ENCODE measurements around the gene KLF6. TPM values are rescaled to one million over a fixed set of nuclear protein-coding genes. Genes with fewer than 3 reads are reported as not detected.

Gene KLF6
- total RNA-seq, 1 donor from 2014 or later = 88.6 TPM

- Mint-ChIP-seq H3K4me1 (ENCODE audit: low read depth, unreplicated experiment) (no peaks in the 10 kb centered on the region), H3K27me3 (ENCODE audit: unreplicated experiment) (peaks cover 2% of the 10 kb centered on the region), H3K27ac (ENCODE audit: unreplicated experiment) (no peak overlapping the region), H3K4me3 (ENCODE audit: unreplicated experiment) (no peak overlapping the region), H3K36me3 (ENCODE audit: unreplicated experiment) (peaks cover 17% of the 10 kb centered on the region), H3K9me3 (ENCODE audit: unreplicated experiment) (peaks cover 1% of the 10 kb centered on the region)
- DNase-seq = no peak
- TF ChIP-seq CTCF (IDR thresholded peaks at IDR 0.05; ENCODE audit: partially characterized antibody, unreplicated experiment) = no peak
These were observed 8.5 kb upstream of the KLF6 start for GRCh38 chr10:3793553-3793952.

DNA sequence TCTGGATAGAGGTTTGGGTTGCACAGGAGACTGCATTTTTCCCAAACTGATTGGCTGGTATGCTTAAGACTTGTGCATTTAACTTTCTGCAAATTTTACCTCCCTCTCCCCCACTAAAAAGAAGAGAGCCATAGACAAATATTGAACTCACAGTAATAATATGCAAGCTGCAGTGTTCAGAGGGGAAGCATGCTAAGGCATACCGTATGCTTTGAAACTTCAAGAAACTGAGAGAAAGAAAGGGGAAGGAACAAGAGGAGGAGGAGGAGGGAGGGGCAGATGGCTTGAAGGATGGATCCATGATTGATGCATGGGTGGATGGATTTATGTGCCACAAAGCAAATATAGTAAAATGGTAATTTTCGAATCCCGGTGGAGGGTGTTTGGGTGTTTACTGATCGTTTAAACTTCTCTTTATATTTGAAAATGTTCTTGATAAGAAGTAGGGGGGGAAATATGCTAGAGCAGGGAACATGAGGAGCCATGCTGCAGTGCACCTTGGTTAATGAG, 7.8 kb upstream of the KLF6 start:
- Mint-ChIP-seq H3K9me3 (ENCODE audit: unreplicated experiment) (peaks cover 1% of the 10 kb centered on the region), H3K4me3 (ENCODE audit: unreplicated experiment) (no peak overlapping the region), H3K27ac (ENCODE audit: unreplicated experiment) (no peak overlapping the region), H3K36me3 (ENCODE audit: unreplicated experiment) (peaks cover 13% of the 10 kb centered on the region), H3K4me1 (ENCODE audit: low read depth, unreplicated experiment) (no peaks in the 10 kb centered on the region), H3K27me3 (ENCODE audit: unreplicated experiment) (peaks cover 3% of the 10 kb centered on the region)
- DNase-seq = no peak
- TF ChIP-seq CTCF (IDR thresholded peaks at IDR 0.05; ENCODE audit: partially characterized antibody, unreplicated experiment) = no peak

GRCh38 chr10:3791974-3792633, 7.1 kb upstream of the KLF6 start:
- no peak for DNase-seq
- Mint-ChIP-seq H3K27me3 (ENCODE audit: unreplicated experiment) (peaks cover 3% of the 10 kb centered on the region), H3K36me3 (ENCODE audit: unreplicated experiment) (peaks cover 13% of the 10 kb centered on the region), H3K27ac (ENCODE audit: unreplicated experiment) (no peak overlapping the region), H3K9me3 (ENCODE audit: unreplicated experiment) (peaks cover 1% of the 10 kb centered on the region), H3K4me1 (ENCODE audit: low read depth, unreplicated experiment) (no peaks in the 10 kb centered on the region), H3K4me3 (ENCODE audit: unreplicated experiment) (no peak overlapping the region)
- TF ChIP-seq CTCF (IDR thresholded peaks at IDR 0.05; ENCODE audit: partially characterized antibody, unreplicated experiment) = no peak

GRCh38 chr10:3790858-3791257, 5.8 kb upstream of the KLF6 start:
- peaks cover 10% of the 10 kb centered on the region for H3K27me3 Mint-ChIP-seq (ENCODE audit: unreplicated experiment)
- no peak for TF ChIP-seq CTCF (IDR thresholded peaks at IDR 0.05; ENCODE audit: partially characterized antibody, unreplicated experiment)
- H3K9me3 Mint-ChIP-seq (ENCODE audit: unreplicated experiment) = peaks cover 14% of the 10 kb centered on the region
- no peak overlapping the region for H3K4me3 Mint-ChIP-seq (ENCODE audit: unreplicated experiment)
- H3K36me3 Mint-ChIP-seq (ENCODE audit: unreplicated experiment) = peaks cover 13% of the 10 kb centered on the region
- no peak for DNase-seq
- peaks cover 6% of the 10 kb centered on the region for H3K4me1 Mint-ChIP-seq (ENCODE audit: low read depth, unreplicated experiment)
- no peak overlapping the region for H3K27ac Mint-ChIP-seq (ENCODE audit: unreplicated experiment)

GRCh38 chr10:3790272-3790671, 5.3 kb upstream of the KLF6 start:
- peaks cover 12% of the 10 kb centered on the region for H3K36me3 Mint-ChIP-seq (ENCODE audit: unreplicated experiment)
- no peak overlapping the region for H3K27ac Mint-ChIP-seq (ENCODE audit: unreplicated experiment)
- DNase-seq = no peak
- H3K27me3 Mint-ChIP-seq (ENCODE audit: unreplicated experiment) = peaks cover 11% of the 10 kb centered on the region
- TF ChIP-seq CTCF (IDR thresholded peaks at IDR 0.05; ENCODE audit: partially characterized antibody, unreplicated experiment) = no peak
- H3K4me1 Mint-ChIP-seq (ENCODE audit: low read depth, unreplicated experiment) = peaks cover 6% of the 10 kb centered on the region
- peaks cover 14% of the 10 kb centered on the region for H3K9me3 Mint-ChIP-seq (ENCODE audit: unreplicated experiment)
- H3K4me3 Mint-ChIP-seq (ENCODE audit: unreplicated experiment) = no peak overlapping the region

Measured in glutamatergic neuron (in vitro differentiated cells).